Astrocyte (in vitro differentiated cells and primary cell): Measurements from ENCODE around the gene OVCA2. TPM values are rescaled to one million over a fixed set of nuclear protein-coding genes. Genes with fewer than 3 reads are reported as not detected.
A peak's percentile ranks its signal among the peaks of the same experiment; 100 is the strongest.

Experiments
- DNase-seq: peaks from one replicate; pipeline ENCODE4 v3.0.0-alpha.2; 2010; ENCODE audit warnings: low read depth
- FAIRE-seq: peaks from 2 replicates; lab custom pipeline; 2011; peaks lifted over from hg19 to GRCh38; lab: Jason Lieb, UNC
- H2AFZ ChIP-seq: 2 replicates; pipeline ENCODE4 v1.6.0; 2012; ENCODE audit warnings: low read depth, low read length, inconsistent platforms
- H3K27ac ChIP-seq: 2 replicates; pipeline ENCODE4 v1.5.1; 2011; ENCODE audit warnings: low read depth, low read length, inconsistent platforms
- H3K27me3 ChIP-seq: 2 replicates; pipeline ENCODE4 v1.6.0; 2011; ENCODE audit warnings: low read length, inconsistent platforms; ENCODE audit not compliant: insufficient read depth
- H3K36me3 ChIP-seq: 2 replicates; pipeline ENCODE4 v1.5.1; 2011; ENCODE audit warnings: low read length, inconsistent platforms; ENCODE audit not compliant: insufficient read depth
- H3K4me1 ChIP-seq: 2 replicates; pipeline ENCODE4 v1.5.1; 2011; ENCODE audit warnings: low read length, inconsistent platforms; ENCODE audit not compliant: insufficient read depth
- H3K4me2 ChIP-seq: 2 replicates; pipeline ENCODE4 v1.6.0; 2012; ENCODE audit warnings: low read length, inconsistent platforms
- H3K4me3 ChIP-seq: 2 replicates; pipeline ENCODE4 v1.5.1; 2011; ENCODE audit warnings: low read depth, mild to moderate bottlenecking, low read length, inconsistent platforms; ENCODE audit not compliant: insufficient read depth
- H3K79me2 ChIP-seq: 2 replicates; pipeline ENCODE4 v1.6.0; 2012; ENCODE audit warnings: mild to moderate bottlenecking, low read length, inconsistent platforms; ENCODE audit not compliant: insufficient read depth
- H3K9ac ChIP-seq: 2 replicates; pipeline ENCODE4 v1.6.0; 2012; ENCODE audit warnings: mild to moderate bottlenecking, low read length, inconsistent platforms
- H3K9me3 ChIP-seq: 2 replicates; pipeline ENCODE4 v1.5.1; 2012; ENCODE audit warnings: low read depth, mild to moderate bottlenecking, low read length, inconsistent platforms; ENCODE audit not compliant: insufficient read depth
- H4K20me1 ChIP-seq: 2 replicates; pipeline ENCODE4 v1.6.0; 2012; ENCODE audit warnings: low read length, inconsistent platforms; ENCODE audit not compliant: insufficient read depth
- H3K27ac Mint-ChIP-seq: one replicate; pipeline ENCODE4 v1.8.0; 2021; ENCODE audit warnings: mild to moderate bottlenecking, mixed read lengths; ENCODE audit not compliant: unreplicated experiment
- H3K27me3 Mint-ChIP-seq: one replicate; pipeline ENCODE4 v1.8.0; 2021; ENCODE audit warnings: low read depth, mixed read lengths; ENCODE audit not compliant: unreplicated experiment
- H3K36me3 Mint-ChIP-seq: one replicate; pipeline ENCODE4 v1.8.0; 2021; ENCODE audit warnings: low read depth, mixed read lengths; ENCODE audit not compliant: unreplicated experiment
- H3K4me1 Mint-ChIP-seq: one replicate; pipeline ENCODE4 v1.8.0; 2021; ENCODE audit warnings: low read depth, mixed read lengths; ENCODE audit not compliant: unreplicated experiment
- H3K4me3 Mint-ChIP-seq: one replicate; pipeline ENCODE4 v1.8.0; 2021; ENCODE audit warnings: mild to moderate bottlenecking, moderate library complexity, mixed read lengths; ENCODE audit not compliant: unreplicated experiment
- H3K9me3 Mint-ChIP-seq: one replicate; pipeline ENCODE4 v1.8.0; 2021; ENCODE audit warnings: mild to moderate bottlenecking, mixed read lengths; ENCODE audit not compliant: unreplicated experiment
- CTCF ChIP-seq: IDR thresholded peaks from 2 replicates; pipeline ENCODE4 v1.5.1; 2011; ENCODE audit warnings: low read depth, mild to moderate bottlenecking, inconsistent platforms, low read length, moderate library complexity; ENCODE audit not compliant: insufficient read depth
- EZH2 ChIP-seq: IDR thresholded peaks from 2 replicates; pipeline ENCODE4 v1.6.1; 2012; ENCODE audit warnings: mild to moderate bottlenecking, low read length, inconsistent platforms; ENCODE audit not compliant: insufficient read depth
- total RNA-seq: library from RNA; stranded (reverse); gene quantifications from 2 replicates; pipeline ENCODE4 v1.2.1, GENCODE V29; 2021

The OVCA2 gene
- total RNA-seq, 1 donor from 2014 or later = 36.8 TPM

- Histone ChIP-seq H4K20me1 (no peaks in the 10 kb centered on the region), H3K27ac (peak overlapping the region; percentile 57), H3K36me3 (peaks cover 6% of the 10 kb centered on the region), H3K9ac (peak overlapping the region; percentile 46), H3K27me3 (no peaks in the 10 kb centered on the region), H2AFZ (no peak overlapping the region), H3K4me2 (peak overlapping the region; percentile 46), H3K4me1 (peaks cover 69% of the 10 kb centered on the region), H3K79me2 (no peaks in the 10 kb centered on the region), H3K4me3 (no peak overlapping the region), H3K9me3 (no peaks in the 10 kb centered on the region)
- Mint-ChIP-seq H3K9me3 (peaks cover 4% of the 10 kb centered on the region), H3K4me1 (peaks cover 71% of the 10 kb centered on the region), H3K27ac (no peak overlapping the region), H3K36me3 (peaks cover 18% of the 10 kb centered on the region), H3K27me3 (no peaks in the 10 kb centered on the region), H3K4me3 (no peak overlapping the region)
- TF ChIP-seq EZH2 (no peak), CTCF (no peak)
- no peak for FAIRE-seq
- DNase-seq = peak; percentile 64
These were observed 43.2 kb downstream of the OVCA2 start for GRCh38 chr17:2084766-2085647.

GRCh38 chr17:2085648-2085949, 43.8 kb downstream of the OVCA2 start:
- Histone ChIP-seq H3K9ac (peak overlapping the region; percentile 46), H3K9me3 (no peaks in the 10 kb centered on the region), H3K27me3 (no peaks in the 10 kb centered on the region), H4K20me1 (no peaks in the 10 kb centered on the region), H3K4me1 (peaks cover 75% of the 10 kb centered on the region), H3K27ac (peak overlapping the region; percentile 57), H3K36me3 (peaks cover 6% of the 10 kb centered on the region), H3K4me3 (no peak overlapping the region), H2AFZ (no peak overlapping the region), H3K4me2 (peak overlapping the region; percentile 46), H3K79me2 (no peaks in the 10 kb centered on the region)
- peak; percentile 76 for DNase-seq
- TF ChIP-seq EZH2 (no peak), CTCF (no peak)
- Mint-ChIP-seq H3K4me3 (no peak overlapping the region), H3K27me3 (no peaks in the 10 kb centered on the region), H3K36me3 (peaks cover 13% of the 10 kb centered on the region), H3K4me1 (peaks cover 77% of the 10 kb centered on the region), H3K27ac (no peak overlapping the region), H3K9me3 (peaks cover 4% of the 10 kb centered on the region)
- no peak for FAIRE-seq

- Histone ChIP-seq H3K4me3 (no peak overlapping the region), H2AFZ (no peak overlapping the region), H3K27me3 (no peaks in the 10 kb centered on the region), H3K79me2 (no peaks in the 10 kb centered on the region), H4K20me1 (no peaks in the 10 kb centered on the region), H3K4me1 (peaks cover 77% of the 10 kb centered on the region), H3K36me3 (peaks cover 2% of the 10 kb centered on the region), H3K9ac (no peak overlapping the region), H3K4me2 (no peak overlapping the region), H3K9me3 (no peaks in the 10 kb centered on the region), H3K27ac (no peak overlapping the region)
- FAIRE-seq (no peak), DNase-seq (no peak)
- no peaks in the 10 kb centered on the region for H3K27me3 Mint-ChIP-seq
- TF ChIP-seq CTCF (no peak), EZH2 (no peak)
- H3K27ac Mint-ChIP-seq = no peak overlapping the region
- peaks cover 10% of the 10 kb centered on the region for H3K36me3 Mint-ChIP-seq
- peaks cover 4% of the 10 kb centered on the region for H3K9me3 Mint-ChIP-seq
- peaks cover 79% of the 10 kb centered on the region for H3K4me1 Mint-ChIP-seq
- H3K4me3 Mint-ChIP-seq = no peak overlapping the region
These were observed 44.5 kb downstream of the OVCA2 start for GRCh38 chr17:2086306-2086705.
